Activated naive CD8-positive, alpha-beta T cell treated with anti-CD3 and anti-CD28 coated beads, Interleukin-2, amount 50 U/mL, for 24 hours (primary cell): ENCODE results near the gene PLEKHG4.

Experiments
- ATAC-seq: fragments of 150-1000 bp; cut with Tn5 transposase; one replicate; pipeline ENCODE4 v1.10.0; 2021
- DNase-seq: peaks from one replicate; pipeline ENCODE4 v3.0.0; 2021
- H3K27ac Mint-ChIP-seq: one replicate; pipeline ENCODE4 v1.8.0; 2021; ENCODE audit warnings: mild to moderate bottlenecking, mixed read lengths
- H3K27me3 Mint-ChIP-seq: one replicate; pipeline ENCODE4 v1.8.0; 2021; ENCODE audit warnings: mixed read lengths
- H3K36me3 Mint-ChIP-seq: one replicate; pipeline ENCODE4 v1.8.0; 2021; ENCODE audit warnings: low read depth, mixed read lengths
- H3K4me1 Mint-ChIP-seq: one replicate; pipeline ENCODE4 v1.8.0; 2021; ENCODE audit warnings: mixed read lengths
- H3K4me3 Mint-ChIP-seq: one replicate; pipeline ENCODE4 v1.8.0; 2021; ENCODE audit warnings: mild to moderate bottlenecking, moderate library complexity, mixed read lengths
- H3K9me3 Mint-ChIP-seq: one replicate; pipeline ENCODE4 v1.8.0; 2021; ENCODE audit warnings: mixed read lengths

The PLEKHG4 gene

DNA sequence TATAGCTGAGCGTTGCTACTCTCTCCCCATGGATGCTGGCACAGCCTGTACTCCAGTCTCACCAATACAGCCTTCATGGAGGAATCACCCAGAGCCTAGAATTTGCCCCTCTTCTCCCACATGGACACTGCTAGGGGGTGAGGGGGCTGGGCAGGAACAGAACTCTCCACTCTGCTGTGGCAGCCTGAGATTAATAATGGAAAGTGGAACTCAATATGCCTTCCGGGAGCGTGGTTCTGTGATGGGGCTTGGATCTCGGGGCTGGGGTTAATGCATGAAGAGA, 29.3 kb upstream of the PLEKHG4 start:
- Mint-ChIP-seq H3K4me1 (peaks cover 30% of the 10 kb centered on the region), H3K4me3 (peak overlapping the region; percentile 89), H3K27ac (peak overlapping the region; percentile 79), H3K27me3 (peaks cover 5% of the 10 kb centered on the region), H3K36me3 (no peaks in the 10 kb centered on the region), H3K9me3 (no peaks in the 10 kb centered on the region)
- ATAC-seq (no peak), DNase-seq (no peak)

GRCh38 chr16:67252609-67253497, 26.5 kb upstream of the PLEKHG4 start:
- Mint-ChIP-seq H3K9me3 (no peaks in the 10 kb centered on the region), H3K4me3 (no peak overlapping the region)
- ATAC-seq, result no peak

GRCh38 chr16:67254801-67255552, 24.4 kb upstream of the PLEKHG4 start:
- DNase-seq (no peak), ATAC-seq (no peak)
- Mint-ChIP-seq H3K4me3 (no peak overlapping the region), H3K4me1 (peaks cover 2% of the 10 kb centered on the region), H3K36me3 (peaks cover 5% of the 10 kb centered on the region), H3K27me3 (peaks cover 4% of the 10 kb centered on the region), H3K27ac (no peak overlapping the region), H3K9me3 (no peaks in the 10 kb centered on the region)

More at GRCh38 chr16:67252609-67253497, 26.5 kb upstream of the PLEKHG4 start:
- H3K27ac Mint-ChIP-seq, result no peak overlapping the region
- H3K36me3 Mint-ChIP-seq, result peaks cover 5% of the 10 kb centered on the region
- no peak for DNase-seq
- H3K4me1 Mint-ChIP-seq, result peaks cover 17% of the 10 kb centered on the region
- H3K27me3 Mint-ChIP-seq, result peaks cover 8% of the 10 kb centered on the region

DNA sequence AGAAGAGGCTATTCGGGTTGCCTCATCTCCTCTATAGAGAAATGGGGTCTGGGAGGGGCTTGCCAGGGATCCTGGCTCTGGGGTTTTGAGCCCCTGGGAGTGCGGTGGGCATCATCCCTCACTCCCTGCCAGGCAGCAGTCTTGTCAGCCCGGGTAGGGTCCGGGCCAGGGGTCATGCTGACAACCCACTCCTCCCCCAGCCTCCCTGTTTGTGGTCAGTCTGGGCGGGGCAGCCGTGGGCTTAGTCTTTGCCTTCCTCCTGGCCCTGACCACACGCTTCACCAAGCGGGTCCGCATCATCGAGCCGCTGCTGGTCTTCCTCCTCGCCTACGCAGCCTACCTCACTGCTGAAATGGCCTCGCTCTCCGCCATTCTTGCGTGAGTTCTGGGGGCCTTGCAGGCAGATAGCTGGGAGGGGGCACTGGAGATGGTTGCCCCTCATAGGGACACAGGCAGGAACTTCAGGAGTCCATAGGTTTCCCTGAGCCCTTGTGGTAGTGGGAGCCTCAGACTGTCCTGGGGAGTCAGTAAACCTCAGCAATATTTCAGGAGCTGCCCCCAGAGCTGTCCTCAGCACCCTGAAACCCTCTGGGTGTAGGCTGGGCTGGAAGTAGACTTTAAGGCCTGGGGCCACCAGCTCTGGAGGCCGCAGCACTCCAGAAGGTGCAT, 23.6 kb upstream of the PLEKHG4 start:
- Mint-ChIP-seq H3K4me3 (no peak overlapping the region), H3K9me3 (no peaks in the 10 kb centered on the region), H3K27me3 (peaks cover 3% of the 10 kb centered on the region), H3K36me3 (peaks cover 5% of the 10 kb centered on the region), H3K4me1 (no peaks in the 10 kb centered on the region), H3K27ac (no peak overlapping the region)
- no peak for ATAC-seq
- DNase-seq, result no peak

DNA sequence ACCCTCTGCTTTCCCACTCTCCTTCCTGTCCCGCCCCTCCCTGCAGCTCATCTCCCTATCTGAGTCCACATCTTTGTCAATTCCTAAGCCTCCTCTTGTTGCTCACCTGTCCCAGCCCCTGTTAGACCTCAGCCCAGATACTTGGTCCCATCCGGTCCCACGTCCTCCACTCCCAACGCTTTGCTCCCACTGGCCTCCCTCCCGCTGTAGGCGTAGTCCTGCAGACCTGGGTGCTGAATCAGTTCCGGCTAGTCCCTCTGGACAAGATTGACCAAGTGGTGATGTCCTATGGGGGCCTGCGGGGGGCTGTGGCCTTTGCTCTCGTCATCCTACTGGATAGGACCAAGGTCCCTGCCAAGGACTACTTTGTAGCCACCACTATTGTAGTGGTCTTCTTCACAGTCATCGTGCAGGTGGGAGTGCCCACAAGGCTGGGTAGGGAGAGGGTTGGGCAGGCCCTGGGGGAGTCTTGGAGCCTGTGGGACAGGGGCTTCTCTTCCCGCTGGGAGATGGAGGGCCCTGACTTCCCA, 22.6 kb upstream of the PLEKHG4 start:
- Mint-ChIP-seq H3K4me1 (no peaks in the 10 kb centered on the region), H3K27ac (no peak overlapping the region), H3K4me3 (no peak overlapping the region), H3K27me3 (peaks cover 3% of the 10 kb centered on the region), H3K9me3 (no peaks in the 10 kb centered on the region), H3K36me3 (peaks cover 5% of the 10 kb centered on the region)
- ATAC-seq (no peak), DNase-seq (no peak)

DNA sequence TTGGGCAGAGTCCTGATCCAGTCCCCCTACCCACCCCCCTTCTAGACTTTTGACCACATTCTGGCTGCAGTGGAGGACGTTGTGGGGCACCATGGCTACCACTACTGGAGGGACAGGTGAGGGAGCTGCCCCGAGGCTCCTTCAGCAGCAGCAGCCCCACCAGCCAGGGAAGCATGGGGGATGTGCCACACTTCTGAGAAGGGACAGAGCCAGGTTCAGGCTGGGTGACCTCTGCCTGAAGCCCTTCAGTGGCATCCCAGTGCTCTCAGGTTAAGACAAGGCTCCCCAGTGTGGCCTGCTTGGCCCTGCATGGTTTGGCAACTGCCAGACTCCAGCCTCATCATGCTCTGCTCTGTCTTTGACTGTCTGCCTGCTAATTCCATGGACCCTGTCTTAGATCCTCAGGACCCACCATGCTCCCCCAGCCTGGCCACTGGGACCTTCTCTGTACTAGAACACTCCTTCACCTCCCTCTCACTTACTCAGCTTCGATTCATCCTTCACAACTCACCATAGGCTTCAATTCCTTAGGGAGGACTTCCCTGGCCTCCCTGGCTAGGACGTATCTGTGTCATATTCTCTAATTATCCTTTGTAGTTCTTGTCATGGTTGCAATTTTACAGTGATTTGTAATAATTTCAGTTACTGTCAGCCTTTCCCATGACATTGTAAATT, 21.7 kb upstream of the PLEKHG4 start:
- Mint-ChIP-seq H3K27me3 (peaks cover 3% of the 10 kb centered on the region), H3K36me3 (peaks cover 5% of the 10 kb centered on the region), H3K27ac (no peak overlapping the region), H3K9me3 (no peaks in the 10 kb centered on the region), H3K4me3 (no peak overlapping the region), H3K4me1 (no peaks in the 10 kb centered on the region)
- DNase-seq (no peak), ATAC-seq (no peak)

DNA sequence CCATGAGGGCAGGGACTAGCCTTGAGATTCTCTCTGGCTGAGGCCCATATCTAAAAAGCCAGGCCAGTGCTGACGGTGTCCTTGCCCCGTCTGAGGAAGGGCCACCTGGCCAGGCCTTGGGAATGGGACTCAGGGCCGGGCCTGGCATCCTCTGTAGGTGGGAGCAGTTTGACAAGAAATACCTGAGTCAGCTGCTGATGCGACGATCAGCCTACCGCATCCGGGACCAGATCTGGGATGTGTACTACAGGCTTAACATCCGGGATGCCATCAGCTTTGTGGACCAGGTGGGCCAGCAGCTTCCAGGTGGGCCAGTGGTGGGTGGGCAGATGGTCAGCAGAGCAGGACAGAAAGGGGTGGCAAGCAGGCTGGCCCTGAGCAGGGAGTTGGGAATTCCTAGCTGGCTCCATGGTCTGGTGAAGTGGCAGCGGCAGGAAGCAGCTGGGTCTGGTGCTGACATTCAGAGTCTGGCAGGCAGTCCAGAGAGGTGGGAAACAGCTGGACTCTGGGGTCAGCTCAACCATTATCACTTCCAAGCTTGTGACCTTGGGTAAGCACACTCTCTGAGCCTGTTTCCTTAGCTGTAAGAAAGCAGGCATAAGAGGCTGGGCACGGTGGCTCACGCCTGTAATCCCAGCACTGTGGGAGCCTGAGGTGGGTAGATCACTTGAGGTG, 21.0 kb upstream of the PLEKHG4 start:
- no peak overlapping the region for H3K27ac Mint-ChIP-seq
- H3K4me1 Mint-ChIP-seq, result no peaks in the 10 kb centered on the region
- no peak overlapping the region for H3K4me3 Mint-ChIP-seq
- no peak for DNase-seq
- peaks cover 3% of the 10 kb centered on the region for H3K27me3 Mint-ChIP-seq
- no peaks in the 10 kb centered on the region for H3K9me3 Mint-ChIP-seq
- peaks cover 5% of the 10 kb centered on the region for H3K36me3 Mint-ChIP-seq
- no peak for ATAC-seq

- no peaks in the 10 kb centered on the region for H3K9me3 Mint-ChIP-seq
- H3K4me3 Mint-ChIP-seq, result no peak overlapping the region
- H3K27ac Mint-ChIP-seq, result no peak overlapping the region
- H3K4me1 Mint-ChIP-seq, result no peaks in the 10 kb centered on the region
- DNase-seq, result no peak
- peaks cover 3% of the 10 kb centered on the region for H3K27me3 Mint-ChIP-seq
- H3K36me3 Mint-ChIP-seq, result peaks cover 5% of the 10 kb centered on the region
- ATAC-seq, result no peak
These were observed 19.6 kb upstream of the PLEKHG4 start for GRCh38 chr16:67259705-67260104.

DNA sequence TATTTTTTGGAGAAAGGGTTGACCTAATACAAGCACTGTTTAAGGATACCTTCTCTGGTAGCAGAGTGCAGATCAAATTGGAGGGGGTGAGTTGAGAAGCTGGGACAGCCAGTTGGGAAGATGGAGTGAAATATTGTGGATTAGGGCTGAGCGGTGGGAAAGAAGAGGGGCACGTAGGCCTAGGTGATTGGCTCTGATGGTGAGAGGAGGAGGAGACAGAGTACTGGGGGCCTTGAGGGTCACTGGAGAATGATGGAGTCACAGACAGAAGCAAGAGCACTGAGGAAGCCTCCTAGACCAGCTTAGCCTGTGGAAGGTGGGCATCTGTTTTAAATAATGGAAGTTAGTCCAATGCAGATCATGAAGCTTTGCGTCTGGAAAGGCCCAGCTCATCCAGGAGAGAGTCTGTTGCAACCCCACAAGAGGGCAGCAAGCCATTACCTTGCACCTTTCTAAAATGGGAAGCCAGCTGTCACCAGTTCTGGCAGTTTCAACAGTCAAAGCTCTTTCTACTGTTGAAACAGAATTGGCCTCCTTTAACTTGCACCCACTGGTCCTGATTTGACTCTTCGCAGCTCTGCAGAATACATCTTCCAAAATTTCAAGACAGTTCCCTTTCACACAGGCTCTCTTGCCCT, 18.8 kb upstream of the PLEKHG4 start:
- no peak overlapping the region for H3K27ac Mint-ChIP-seq
- H3K4me3 Mint-ChIP-seq, result no peak overlapping the region
- H3K36me3 Mint-ChIP-seq, result peaks cover 5% of the 10 kb centered on the region
- ATAC-seq (no peak), DNase-seq (no peak)
- H3K27me3 Mint-ChIP-seq, result peaks cover 3% of the 10 kb centered on the region
- H3K9me3 Mint-ChIP-seq, result no peaks in the 10 kb centered on the region
- no peaks in the 10 kb centered on the region for H3K4me1 Mint-ChIP-seq

DNA sequence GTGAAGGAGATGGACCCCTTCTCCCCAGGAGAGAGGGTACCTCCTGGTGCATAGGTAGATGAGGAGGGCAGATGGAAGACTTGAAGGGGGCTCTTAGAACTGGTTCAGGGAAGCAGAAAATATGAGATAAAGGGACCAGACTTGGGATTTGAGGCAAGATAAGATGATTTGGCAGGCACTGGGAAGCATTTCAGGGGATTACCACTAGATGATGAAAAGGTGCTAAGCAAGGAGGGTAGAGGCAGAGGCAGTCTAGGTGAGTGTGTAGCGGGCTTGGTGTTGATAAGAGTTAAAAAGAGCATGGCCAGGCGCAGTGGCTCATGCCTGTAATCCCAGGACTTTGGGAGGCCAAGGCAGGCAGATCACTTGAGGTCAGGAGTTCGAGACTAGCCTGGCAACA, 16.1 kb upstream of the PLEKHG4 start:
- no peaks in the 10 kb centered on the region for H3K36me3 Mint-ChIP-seq
- DNase-seq (no peak), ATAC-seq (no peak)
- H3K27ac Mint-ChIP-seq, result no peak overlapping the region
- H3K27me3 Mint-ChIP-seq, result no peaks in the 10 kb centered on the region
- no peaks in the 10 kb centered on the region for H3K4me1 Mint-ChIP-seq
- H3K4me3 Mint-ChIP-seq, result no peak overlapping the region
- H3K9me3 Mint-ChIP-seq, result no peaks in the 10 kb centered on the region

- no peaks in the 10 kb centered on the region for H3K4me1 Mint-ChIP-seq
- H3K36me3 Mint-ChIP-seq, result no peaks in the 10 kb centered on the region
- ATAC-seq, result no peak
- DNase-seq, result no peak
- no peaks in the 10 kb centered on the region for H3K27me3 Mint-ChIP-seq
- H3K9me3 Mint-ChIP-seq, result no peaks in the 10 kb centered on the region
- H3K27ac Mint-ChIP-seq, result no peak overlapping the region
- H3K4me3 Mint-ChIP-seq, result no peak overlapping the region
These were observed 15.1 kb upstream of the PLEKHG4 start for GRCh38 chr16:67264277-67264676.

- no peak overlapping the region for H3K4me3 Mint-ChIP-seq
- H3K9me3 Mint-ChIP-seq, result no peaks in the 10 kb centered on the region
- no peaks in the 10 kb centered on the region for H3K27me3 Mint-ChIP-seq
- no peak overlapping the region for H3K27ac Mint-ChIP-seq
- H3K36me3 Mint-ChIP-seq, result no peaks in the 10 kb centered on the region
- ATAC-seq, result no peak
- no peaks in the 10 kb centered on the region for H3K4me1 Mint-ChIP-seq
- DNase-seq, result no peak
These were observed 14.5 kb upstream of the PLEKHG4 start for GRCh38 chr16:67264866-67265265.

GRCh38 chr16:67265834-67266233, 13.5 kb upstream of the PLEKHG4 start:
- Mint-ChIP-seq H3K4me1 (no peaks in the 10 kb centered on the region), H3K9me3 (no peaks in the 10 kb centered on the region), H3K36me3 (no peaks in the 10 kb centered on the region), H3K27ac (no peak overlapping the region), H3K27me3 (no peaks in the 10 kb centered on the region), H3K4me3 (no peak overlapping the region)
- DNase-seq, result no peak
- no peak for ATAC-seq
